Hepatic stellate cell (primary cell): ENCODE results near the gene NDC1.
"Not testable (repeated sequence)": the region's sequence is repeated elsewhere in the genome, so short reads cannot be mapped to it uniquely, and the experiment has no call there.

Experiments
- DNase-seq: peaks from one replicate; pipeline ENCODE4 v3.0.0; 2011; ENCODE audit warnings: low spot score

Gene NDC1

DNA sequence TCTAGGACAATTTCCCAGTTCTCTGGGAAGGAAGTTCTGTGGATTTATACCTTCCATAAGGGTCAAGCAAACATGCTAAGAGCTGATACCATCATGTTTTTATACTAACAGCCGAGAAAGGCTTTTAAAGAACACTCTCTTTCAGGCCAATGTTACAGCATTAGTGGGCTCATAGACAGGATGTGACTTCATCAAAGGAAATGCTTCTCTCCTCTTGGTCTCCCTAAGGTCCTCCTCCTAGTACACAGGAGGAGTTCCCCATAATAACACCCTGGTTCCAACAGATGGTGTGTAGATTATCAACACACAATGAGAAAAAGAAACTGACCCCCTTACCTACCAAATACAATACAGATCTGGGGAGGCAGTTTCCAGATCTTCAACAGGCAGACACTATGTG, 72.4 kb downstream of the NDC1 start:
- no peak for DNase-seq

DNA sequence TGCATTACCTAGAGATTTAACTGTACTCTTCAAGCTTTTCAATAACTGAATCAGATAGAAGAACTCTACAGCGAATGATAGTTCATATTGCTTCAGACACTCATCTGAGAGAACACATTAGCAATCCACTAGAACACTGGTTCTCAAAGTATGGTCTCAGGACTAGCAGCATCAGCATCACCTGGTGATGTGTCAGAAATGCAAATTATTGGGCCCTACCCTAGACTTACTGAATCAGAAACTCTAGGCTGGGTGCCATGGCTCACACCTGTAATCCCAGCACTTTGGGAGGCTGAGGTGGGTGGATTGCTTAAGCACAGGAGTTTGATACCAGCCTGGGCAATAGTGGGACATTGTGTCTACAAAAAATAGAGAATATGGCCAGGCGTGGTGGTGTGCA, 74.2 kb downstream of the NDC1 start:
- no peak for DNase-seq

DNA sequence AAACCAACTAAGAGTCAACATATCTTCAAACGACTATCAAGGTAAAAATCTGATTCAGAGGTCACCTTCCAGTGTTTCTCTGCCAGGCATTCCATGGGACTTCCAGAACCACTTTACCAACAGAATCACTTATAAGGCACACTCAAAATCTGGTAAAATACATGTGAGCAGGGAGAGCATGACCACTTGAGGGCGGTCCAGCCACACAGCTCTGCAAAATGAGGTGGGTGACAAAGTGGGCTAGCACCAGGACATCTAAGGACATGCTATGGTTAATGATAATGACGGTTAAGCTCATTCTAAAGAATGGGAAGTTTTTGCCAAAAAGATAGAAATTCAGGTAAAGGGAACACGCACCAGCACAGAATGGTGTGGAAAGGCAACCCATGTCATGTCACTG, 74.6 kb downstream of the NDC1 start:
- no peak for DNase-seq

DNA sequence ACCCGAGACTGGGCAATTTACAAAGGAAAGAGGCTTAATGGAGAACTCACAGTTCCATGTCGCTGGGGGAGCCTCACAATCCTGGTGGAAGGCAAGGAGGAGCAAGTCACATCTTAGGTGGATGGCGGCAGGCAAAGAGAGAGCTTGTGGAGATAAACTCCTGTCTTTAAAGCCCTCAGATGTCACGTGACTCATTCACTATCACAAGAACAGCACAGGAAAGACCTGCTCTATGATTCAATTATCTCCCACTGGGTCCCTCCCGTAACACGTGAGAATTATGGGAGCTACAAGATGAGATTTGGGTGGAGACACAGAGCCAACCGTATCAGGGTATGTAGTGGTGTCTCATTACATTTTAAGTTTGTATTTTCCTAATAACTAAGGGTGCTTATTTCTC, 77.6 kb downstream of the NDC1 start:
- DNase-seq = not testable (repeated sequence)

DNA sequence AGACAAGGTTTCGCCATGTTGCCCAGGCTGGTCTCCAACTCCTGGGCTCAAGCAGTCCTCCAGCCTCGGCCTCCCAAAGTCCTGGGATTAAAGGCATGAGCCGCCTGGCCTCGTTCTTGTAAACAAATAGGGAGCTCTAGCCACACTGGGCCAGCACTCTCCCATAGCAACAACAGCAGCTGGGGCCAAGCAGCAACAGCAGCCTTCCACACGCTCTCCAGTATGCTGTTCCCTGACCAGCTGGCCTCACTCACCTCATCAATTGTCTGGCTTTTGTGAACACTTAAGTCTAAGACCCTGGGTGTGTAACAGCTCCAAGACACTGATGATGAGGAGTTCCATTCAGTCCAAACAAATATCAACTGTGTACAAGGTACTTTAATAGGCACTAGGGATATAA, 82.2 kb downstream of the NDC1 start:
- no peak for DNase-seq

- peak; percentile 46 for DNase-seq
Observed at GRCh38 chr1:53754484-53755312, 83.4 kb downstream of the NDC1 start.

DNA sequence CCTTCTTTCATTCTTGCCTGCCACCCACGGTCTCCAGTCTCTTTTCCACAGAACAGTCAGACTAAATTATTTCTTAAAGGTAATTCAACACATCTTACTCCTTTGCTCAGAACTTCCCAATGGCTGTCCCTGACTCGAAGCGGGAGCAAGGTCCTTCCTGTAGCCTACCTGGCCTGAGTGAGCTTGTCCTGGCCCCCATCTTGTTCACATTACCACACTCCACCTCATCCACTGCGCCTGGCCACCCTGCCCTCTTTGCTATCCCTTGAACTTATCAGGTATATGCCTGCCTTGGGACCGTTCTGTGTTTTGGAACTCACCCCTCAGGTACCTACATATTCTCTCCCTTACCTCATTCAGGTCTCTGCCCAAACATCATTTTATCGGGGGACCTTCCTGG, 85.8 kb downstream of the NDC1 start:
- DNase-seq = no peak

- no peak for DNase-seq
Observed at GRCh38 chr1:53747841-53748240, 90.3 kb downstream of the NDC1 start.

- DNase-seq = peak; percentile 65
Observed at GRCh38 chr1:53740621-53741105, 97.4 kb downstream of the NDC1 start.

- DNase-seq = peak; percentile 99
Observed at GRCh38 chr1:53739109-53739681, 98.9 kb downstream of the NDC1 start, which contains the start of gene GLIS1. Gene GLIS1 (minus strand): TSS chr1:53739164. CDS start chr1:53738064, 1,100 bp downstream.

- DNase-seq = no peak
Observed at GRCh38 chr1:53738205-53739108, 99.6 kb downstream of the NDC1 start.

DNA sequence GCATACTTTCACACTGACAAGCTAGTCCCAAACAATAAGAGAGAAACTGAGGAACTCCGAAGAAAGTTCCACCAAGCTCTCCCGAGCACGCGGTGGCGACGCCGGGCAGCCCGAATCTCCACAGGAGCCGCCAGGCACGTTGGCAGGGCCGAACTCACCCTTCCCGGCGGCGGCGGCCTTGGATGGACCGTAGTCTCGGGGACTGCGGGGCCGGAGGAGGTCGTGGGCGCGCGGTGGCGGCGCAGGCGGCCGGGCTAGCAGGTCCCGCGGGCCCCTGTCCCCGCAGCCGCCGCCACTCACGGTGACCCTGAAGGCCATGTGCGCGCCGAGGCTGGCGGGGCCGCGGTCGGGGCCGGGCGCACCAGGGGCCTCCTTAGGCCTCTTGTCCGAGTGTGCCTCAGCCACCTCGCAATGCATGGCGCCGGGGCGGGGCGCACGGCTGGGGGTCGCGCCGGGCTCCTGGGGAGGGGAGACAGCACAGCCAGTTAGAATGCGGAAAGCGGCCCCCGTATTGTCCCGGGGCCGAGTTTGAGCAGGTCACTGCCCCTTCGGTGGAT, 100.4 kb downstream of the NDC1 start:
- no peak for DNase-seq

DNA sequence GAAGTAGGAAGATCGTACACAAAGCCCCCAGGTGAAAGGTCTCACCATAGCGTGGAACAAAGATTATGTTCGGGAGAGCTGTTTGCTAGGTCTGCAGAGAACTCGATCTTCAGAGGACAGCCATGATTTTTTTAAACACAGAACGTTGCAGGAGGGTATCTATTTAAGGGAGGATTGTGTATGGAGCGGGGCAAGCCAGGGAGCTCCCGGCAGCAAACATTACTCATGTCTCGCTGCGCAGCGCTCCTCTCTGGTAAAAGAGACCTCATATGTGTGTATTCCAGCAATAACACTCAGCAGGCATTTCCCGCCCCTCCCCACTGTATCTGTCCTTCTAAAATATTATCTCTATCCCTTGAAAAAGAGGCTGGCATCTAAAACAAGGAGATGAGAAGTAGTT, 101.8 kb downstream of the NDC1 start:
- no peak for DNase-seq

DNA sequence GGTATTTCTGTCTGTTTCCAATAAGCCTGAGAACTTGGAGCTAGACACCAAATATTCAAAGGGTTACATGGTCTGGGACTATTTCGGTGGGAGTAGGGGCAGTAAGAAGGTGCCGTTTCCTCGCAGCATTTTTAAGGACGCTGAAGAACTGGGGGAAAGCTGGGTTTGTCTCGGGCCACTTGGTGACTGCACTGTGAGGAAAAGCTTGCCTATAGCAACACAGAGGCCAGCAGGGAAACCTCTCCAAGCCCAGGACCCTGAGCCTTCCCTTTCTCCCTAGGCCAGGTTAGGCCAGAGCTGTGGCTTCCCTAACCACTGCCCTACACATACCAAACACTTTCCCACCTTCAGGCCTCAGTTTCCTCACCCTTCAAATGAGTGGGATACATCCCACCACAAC, 102.4 kb downstream of the NDC1 start:
- no peak for DNase-seq

DNA sequence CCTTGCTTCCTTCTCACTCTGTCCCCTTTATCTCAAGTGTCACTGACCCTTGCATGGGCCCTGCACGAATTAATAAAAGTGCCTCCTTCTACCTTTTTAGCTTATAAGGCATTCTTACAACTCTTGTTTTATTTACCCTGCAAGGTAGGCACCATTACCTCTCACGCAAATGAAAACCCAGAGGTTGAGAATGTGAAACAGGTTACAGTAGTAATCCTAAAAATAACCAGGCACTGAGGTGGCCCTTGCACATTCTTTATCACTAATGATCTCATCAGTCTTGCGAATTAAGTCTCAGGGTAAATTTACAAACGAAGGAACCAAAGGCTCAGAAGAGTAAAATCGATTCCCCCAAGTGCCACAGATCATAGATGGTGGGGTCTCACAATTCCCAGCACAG, 102.8 kb downstream of the NDC1 start:
- no peak for DNase-seq

DNA sequence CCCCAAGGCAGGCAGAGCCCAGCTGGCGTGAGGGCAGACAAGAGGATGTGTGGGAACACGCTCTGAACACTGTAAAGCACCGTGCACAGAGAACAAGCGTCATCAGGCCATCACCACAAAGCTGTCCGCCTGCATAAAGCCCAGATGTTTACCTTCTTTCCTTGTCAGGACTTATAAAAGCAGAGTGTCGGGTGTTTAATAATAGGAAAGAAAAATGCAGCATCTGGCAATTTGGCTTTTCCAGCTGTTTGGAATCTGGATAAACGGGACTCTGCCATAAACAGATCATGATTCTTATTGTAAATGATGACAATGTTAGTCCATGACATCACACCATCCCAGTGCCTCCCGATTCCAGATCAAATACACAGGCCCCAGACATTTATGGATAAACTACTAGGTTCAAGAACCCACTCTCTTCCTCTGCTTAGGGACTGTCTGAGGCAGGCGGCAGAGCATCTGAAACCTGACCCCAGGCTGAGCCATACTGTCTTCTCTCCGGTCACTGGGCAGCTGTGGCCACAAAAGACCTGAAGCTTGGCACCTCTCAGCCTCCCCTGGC, 103.4 kb downstream of the NDC1 start:
- DNase-seq = no peak

DNA sequence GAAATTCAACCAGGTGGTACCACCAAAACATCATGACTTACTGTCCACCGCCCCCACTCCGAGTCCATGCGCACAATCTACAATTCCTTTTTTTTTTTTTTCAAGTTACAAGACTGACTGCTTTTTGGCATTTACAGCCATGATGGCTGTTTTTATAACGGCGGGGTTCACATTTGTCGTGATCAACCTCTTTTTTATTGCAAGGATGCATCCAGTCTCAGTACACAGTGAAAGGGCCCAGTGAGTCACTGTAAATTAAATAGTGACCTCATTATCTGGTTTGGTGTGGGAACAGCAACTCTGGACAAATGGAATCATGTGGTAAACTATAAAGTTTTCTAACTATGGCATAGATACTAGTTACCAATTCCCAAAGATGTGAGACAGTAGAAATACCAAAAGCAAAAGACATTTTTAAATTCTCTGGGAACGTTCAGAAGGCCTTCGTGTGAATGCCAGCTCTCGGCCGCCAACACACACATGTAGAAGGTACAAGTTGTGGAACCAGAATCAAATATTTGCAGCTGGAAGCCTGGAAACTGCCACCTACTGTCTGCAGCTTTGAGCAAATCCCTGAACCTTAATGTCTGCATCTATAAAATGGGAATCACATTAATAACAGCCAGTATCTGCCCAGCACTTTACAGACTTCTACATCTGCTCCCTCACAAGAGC, 104.0 kb downstream of the NDC1 start:
- peak; percentile 40 for DNase-seq

DNA sequence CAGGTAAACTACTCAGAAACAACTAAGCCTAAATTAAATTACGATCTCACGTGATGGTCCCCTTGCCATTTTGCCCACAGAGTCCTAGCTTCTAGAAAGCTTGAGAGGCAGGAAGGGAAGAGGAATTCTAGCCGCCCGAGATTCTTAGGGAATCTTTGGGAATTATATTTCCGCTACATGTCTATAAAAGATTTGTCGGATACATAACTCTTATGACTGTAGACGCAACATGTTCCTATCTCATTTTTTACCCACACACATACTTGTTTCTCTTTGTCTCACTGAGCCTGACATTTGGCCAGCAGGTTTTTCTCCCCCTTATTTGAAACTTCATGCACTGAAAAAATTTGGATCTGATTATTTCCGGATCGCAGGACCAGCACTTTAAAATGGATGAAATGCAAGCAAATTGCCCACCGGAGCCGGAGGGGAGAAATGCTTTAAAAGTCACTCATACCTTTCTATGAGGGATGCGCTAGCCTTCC, 104.6 kb downstream of the NDC1 start:
- no peak for DNase-seq

- peak; percentile 74 for DNase-seq
Observed at GRCh38 chr1:53732912-53733317, 105.2 kb downstream of the NDC1 start.

- DNase-seq = no peak
Observed at GRCh38 chr1:53732409-53732808, 105.7 kb downstream of the NDC1 start.

DNA sequence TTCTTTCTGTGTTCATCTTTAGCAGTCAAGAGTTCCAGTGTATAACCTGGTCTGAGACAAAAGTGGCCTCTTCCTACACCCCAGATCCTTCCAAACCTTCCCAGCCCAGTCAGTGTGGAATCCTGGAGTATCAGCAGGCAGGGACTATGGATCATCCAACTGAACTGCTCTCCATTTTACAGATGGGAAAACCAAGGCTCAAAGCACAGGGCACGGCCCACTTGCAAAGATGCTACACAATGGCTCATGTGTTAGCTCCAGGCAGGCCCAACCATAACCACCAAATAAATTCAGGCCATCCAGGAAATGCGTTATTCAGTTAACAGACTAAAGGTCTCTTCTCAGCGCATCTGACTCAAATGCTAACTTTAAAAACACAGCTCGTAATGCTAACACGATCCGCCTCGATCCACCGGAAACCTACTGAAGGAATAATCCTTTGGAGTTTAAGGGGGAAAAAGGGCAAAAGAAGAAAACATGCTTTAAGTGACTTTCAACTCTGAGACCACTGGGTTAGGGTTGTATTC, 106.3 kb downstream of the NDC1 start:
- no peak for DNase-seq
